Colon (tissue), 2 donors: ENCODE measurements around the gene NPB.

Experiments
- FAIRE-seq: peaks from 2 replicates; lab custom pipeline; 2012; peaks lifted over from hg19 to GRCh38; lab: Jason Lieb, UNC
- donor health status: control.
- donor health status: control.

NPB gene

DNA sequence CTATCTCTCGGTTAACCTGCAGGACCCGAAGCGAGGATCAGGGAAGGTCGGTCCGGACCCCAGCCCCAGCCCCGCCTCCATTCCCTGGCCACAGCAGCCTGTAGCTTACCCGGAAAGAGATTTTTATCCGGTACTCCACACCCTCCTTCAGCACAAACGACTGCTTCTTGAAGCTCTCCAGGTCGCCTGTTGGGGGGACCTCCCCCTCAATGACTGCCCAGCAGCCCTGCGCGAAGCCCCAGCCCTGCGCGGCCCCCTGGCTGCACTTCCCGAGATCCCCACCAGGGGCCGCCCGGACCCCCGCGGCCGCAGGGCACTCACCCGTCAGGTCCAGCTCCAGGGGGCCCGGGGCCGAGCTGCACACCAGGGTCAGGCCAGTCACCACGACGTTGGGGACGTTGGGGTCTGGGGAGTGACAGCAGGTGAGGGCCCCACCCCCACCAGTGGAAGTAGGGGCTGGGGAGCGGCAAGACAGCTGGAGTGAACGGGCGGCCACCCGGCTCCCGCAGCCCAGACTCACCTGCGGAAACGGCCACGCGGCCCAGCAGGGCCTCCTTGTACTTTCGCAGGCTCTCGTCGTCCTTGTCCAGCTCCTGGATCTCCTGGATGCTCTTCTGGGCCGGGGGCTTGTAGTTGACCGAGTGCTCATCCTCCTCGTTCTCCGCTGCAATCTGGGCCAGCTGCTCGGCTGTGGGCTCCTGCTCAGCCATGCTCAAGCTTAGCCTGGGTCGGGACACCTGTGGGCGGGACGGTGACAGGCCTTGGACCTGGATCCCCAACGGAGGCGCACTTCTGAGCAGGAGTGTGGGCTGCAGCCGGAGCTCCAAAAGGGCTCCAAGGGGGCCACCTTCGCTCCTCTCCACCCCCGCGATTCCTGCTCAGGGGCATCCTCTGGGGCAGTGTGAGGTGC, 32.6 kb upstream of the NPB start:
- no peak for FAIRE-seq

DNA sequence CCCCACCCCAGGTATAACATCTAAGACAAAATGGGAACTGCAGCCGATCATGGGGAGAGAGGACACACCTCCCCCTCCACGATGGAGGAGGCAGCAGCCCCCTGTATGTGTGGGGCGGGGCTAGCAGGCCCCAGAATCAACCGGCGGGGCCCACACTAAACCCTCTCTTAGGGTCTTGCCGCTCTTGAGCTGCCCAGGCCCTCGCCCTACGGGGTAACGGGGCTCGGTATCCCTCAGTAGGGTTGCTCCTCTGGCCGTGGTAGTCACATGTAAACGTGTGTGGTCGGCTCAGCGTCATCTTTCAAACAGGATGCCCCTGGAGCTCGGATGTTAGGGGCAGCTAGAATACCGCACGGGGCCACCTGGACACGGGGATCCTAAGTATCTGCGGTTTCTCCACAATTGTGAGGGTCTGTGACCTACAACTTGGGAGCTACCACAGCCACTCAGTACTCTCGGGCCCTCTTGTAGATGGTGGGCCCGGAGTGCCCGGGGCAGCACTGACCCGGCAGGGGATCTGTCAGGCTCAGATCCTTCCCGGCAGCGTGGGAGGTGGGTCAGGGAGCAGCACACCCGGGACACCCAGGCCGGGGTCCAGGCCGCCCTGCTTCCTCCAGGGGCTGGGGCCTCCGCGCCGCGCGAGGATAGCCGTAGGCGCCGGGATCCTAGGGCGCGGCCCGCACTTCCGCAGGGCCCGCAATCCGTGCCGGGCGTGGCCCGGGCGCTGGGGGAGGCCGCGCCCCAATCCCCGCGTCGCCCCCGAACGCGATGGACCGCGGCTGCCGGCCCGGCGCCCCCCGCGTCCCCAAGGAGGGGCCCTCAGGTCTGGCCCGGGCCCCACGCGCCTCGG, 31.7 kb upstream of the NPB start:
- no peak for FAIRE-seq

DNA sequence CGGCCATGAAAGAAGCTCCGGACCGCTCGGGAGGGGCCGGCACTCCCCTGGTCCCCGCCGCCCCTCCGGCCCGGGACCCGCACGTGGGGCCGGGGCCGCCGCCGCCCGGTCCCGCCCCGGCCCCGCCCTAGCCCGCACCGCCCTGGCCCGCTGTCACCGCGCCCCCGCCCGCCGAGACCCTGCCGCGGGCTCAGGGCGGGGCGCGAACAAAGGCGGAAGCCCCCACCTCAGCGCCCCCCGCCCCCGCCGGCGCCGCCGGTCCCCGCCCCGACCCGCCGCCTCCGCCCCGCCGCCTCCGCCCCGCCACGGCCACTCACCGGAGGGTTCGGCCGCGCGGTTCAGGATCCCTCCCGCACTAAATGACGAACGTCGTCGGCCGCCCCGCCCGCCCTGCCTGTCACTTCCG, 31.1 kb upstream of the NPB start, which contains the start of gene ARHGDIA:
ARHGDIA (minus strand) TSS at position 357 of the 406 bp plus-strand sequence. CDS start 1,407 bp downstream, outside the sequence.
- FAIRE-seq: no peak

DNA sequence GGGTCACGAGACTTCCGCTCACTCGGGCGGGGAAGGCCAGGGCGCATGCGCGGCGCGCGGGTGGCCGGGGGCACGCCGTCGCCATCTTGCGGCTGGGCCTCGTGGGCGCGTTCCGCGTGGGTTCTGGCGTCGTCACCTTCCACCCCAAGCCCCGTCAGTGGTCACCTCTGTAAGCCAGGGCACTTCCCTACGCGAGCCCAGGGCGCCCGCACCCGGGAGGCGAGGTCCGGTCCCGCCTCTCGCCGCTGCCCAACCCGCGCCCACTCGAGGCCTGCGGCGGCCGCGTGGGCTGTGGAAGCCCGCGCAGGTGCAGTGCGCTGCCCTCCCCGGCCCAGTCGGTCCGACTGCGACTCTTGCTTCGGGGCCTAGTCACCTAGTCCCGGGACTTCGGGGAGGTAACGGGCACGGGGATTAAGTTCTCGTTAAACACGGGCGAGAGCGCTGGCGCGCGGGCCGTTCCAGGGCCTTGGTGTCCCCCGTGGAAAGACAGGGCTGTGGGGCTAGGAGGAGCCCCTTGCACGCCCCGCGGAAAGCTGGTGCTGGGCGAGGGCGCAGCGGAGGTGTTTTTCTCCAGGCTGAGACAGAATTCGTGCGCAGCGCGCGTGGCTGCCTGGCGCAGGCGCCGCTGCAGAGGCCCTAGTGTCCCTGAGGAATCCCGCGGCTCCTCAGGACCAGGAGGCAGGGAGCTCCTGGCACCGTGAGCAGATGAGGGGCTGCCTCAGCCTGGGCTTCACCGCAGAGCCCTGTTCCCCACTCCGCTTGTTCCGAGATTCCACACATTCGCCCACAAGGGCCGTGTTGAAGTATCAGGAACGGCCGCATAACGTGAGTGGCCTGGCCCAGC, 30.4 kb upstream of the NPB start:
- no peak for FAIRE-seq

DNA sequence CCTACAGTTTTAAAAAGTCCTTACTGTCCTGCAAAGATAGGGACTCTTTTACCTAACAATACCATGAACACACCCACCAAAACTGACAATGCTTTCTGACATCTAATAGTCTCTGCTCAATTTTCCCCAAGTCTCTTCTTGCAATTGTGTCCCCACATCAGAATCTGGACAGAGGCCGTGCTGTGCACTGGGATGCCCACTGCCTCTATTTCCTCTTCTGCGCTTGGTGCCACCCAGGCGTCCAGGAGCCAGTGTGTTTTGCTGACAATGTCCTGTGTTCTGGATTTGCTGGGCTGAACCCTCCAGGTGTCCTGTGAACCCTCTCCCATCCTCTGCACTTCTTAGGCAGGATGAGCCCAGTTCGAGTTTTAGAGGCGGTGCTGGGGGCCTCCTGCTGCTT, 24.5 kb upstream of the NPB start:
- no peak for FAIRE-seq

DNA sequence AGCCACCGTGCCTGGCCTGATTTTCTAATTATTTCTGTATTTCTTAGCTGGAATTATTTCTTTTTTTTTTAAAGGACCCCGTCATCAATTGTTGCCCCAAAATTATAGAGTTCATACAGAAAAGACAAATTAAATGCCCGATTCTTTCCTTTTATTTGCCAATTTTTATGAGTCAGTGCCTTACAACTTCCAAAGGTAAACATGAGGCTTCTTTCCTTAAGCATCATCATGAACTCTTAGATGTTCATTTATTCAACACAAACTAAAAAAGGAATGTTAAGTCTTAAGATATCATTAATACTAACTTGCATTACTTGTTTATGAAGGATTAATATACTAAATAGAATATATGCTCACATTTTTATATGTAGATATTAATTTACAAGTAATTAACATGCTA, 23.7 kb upstream of the NPB start:
- no peak for FAIRE-seq

DNA sequence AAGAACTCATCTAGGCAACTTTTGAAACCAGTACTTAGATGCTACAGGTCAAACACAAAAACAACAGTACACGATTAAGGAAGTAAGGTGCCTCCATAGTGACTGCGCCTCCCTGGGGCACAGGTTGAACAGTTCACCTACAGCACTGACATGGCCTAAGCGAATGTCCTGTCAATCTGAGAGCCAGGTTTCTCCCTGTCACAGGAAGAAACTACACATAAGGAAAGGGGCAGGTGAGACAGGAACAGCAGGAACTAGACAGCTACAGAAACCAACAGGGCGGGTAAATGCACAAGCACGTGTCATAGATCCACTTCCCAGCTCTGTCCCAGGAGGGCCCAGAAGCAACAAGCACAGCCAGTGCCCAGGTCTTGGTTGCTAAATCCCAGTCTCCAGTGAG, 22.9 kb upstream of the NPB start:
- FAIRE-seq: no peak

DNA sequence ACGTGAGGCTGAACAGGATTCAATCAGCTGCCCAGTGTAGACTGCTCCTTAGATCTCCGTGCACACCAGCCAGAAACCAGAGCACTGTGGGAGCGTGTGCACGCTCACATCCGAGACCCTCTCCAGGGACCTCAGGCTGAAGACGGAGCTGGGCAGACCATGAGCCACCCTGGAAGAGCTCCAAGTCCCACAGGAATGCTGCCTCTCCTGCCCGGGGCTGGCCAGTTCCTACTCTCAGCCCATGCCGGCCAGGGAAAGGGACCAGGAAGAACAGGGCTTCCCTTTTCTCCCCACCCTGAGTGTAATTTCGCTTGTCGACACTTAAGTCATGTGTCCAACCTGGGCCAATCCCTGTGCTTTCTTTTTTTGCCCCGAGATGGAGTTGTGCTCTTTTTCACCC, 17.5 kb upstream of the NPB start:
- no peak for FAIRE-seq

DNA sequence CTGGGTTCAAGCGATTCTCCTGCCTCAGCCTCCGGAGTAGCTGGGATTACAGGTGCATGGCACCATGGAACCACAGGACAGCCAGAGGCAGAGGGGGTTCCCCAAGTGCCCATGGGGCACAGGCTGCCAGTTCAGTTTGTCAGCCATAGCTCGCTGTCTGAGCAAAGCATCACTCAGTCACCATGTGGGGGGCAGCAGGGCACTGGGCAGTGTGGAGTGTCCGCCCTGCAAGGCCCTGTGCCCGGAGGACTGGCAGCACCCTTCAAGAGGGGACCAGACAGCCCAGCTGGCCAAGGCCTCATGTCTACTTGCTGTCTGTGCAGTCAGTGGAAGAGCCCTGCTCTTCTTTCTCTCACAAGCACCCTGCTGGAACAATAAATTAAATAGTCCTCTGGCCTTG, 17.1 kb upstream of the NPB start:
- no peak for FAIRE-seq

DNA sequence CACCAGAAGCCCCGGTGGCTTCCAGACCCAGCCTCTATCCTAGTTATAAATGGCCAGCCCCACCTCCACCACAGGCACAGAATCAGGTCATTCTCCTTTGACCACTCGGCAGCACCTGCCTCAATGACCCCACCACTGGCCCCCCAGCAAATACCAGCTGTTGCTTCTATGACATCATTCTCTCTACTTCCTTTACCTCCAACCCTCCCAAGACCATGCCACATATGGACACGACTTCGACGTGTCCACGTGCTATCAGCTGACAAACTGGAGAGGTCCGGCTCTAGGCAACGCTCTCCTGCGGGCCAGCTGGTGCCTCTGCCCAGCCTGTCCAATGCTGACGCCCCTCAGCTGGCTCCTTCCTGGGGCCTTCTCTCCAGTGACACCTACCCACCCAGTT, 16.6 kb upstream of the NPB start:
- no peak for FAIRE-seq

DNA sequence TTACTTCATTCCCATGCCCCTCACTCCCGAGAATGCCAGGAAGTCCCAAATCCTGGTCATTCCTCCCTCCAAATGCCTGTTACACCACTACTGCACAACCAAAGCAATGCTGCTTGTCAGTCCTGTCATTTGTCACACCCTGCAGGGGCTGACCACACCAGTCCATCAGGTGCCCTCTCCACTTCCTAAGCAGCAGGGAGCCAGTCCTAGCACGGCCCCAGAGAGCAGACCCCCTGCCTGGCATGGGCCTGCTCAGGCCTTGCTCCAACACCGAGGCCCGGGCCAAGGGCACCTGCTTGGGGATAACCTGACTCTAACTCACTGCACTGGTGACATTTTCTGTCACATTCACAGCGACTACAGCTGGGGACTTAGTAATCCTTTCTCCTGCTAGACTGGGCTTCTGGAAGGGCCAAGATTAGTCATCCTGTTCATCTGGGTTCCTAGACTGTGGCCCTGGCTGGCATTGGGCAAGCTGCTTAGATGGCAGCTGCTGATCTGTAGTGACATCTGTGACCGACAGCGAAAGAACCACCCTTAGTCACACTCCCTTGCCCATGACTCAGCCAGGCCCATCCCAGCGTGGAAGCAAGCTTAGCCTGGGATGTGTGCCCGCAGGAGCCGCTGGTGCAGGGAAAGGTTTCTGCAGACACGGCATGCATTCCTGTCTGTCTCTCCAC, 16.0 kb upstream of the NPB start:
- FAIRE-seq: no peak

DNA sequence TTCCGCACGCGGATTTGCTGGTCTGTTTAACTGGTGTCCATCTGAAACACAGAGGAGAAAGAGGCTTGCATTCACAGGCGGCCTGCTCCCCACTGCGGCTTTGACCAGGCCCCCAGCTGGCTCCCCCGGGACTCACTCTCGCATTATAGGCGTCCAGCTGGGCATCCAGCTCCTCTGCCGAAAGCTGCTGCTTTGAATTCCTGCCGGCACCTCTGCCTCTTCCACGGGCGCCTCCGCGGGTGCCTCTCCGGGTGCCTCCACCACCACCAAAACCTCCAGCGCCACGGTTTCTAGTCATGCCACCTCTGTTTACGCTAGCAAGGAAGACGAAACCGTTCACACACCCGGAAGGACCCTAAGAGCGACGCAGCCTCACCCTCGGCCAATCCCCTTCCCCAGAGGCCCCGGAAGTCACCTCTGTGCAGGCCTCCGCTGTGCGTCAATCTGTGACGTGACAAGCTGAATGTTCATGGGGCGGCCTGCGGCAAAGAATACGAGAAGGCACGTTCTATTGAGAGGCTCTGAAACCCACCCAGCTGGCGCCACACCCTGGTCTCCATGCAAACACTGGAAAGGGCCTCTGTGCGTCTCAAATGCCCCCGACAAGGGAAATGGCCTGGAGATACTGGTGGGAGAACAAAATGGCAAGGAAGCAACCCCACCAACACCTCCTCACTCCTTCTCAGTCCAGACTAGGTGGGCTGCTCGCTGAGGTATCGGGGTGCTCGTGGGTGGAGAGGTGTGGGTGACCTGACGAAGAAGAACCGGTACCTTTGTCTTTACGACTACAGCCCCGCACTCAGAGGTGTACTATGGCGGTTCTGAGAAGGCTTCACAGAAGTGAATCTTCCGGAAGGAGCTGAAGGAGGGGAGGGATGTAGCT, 13.7 kb upstream of the NPB start:
- no peak for FAIRE-seq

DNA sequence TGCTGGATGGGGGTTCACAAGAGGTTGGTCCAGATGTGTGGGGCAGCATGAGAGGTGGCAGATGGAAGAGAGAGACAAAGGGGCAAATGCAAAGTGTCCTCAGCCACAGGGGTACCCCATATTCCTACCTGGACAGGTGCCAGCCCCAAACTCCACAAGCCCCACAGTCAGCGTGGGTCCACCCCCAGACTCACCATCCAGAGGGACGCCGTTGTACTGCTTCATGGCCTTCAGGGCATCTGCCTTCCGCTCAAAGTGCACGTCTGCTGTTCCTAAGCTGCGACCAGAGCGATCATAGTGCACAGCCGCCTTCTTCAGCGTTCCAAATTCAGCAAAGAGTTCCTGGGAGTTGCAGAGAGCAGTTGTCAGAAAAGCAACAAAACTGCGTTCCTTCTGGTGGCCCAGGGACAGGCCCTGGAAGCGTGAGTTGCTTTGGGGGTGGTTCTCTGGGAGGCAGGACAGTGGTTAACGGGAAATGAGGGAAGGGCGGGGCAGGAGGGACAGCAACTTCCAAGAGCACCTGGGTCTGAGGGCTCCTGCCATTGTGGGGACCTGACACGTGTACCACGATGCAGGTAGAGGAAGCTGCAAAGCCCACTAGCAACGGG, 12.9 kb upstream of the NPB start:
- no peak for FAIRE-seq

DNA sequence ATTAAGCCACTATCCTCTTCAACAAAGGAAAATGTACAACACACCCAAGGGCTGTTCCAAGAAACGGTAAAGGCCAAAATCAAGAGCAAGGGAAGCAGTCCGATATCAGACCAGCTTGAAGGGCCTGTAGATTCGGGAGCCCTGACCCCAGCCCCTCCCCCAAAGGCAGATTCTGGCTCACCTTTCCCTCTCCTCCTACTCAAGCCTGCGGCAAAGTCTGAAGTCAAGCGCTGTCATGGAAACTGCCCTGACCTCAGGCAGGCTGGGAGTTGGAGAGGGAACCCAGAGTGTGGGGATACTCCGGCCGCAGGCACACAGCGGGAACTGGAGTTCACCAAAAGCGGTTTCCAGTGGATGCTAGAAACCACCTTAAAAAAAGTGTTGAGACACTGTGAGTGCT, 12.4 kb upstream of the NPB start:
- no peak for FAIRE-seq

DNA sequence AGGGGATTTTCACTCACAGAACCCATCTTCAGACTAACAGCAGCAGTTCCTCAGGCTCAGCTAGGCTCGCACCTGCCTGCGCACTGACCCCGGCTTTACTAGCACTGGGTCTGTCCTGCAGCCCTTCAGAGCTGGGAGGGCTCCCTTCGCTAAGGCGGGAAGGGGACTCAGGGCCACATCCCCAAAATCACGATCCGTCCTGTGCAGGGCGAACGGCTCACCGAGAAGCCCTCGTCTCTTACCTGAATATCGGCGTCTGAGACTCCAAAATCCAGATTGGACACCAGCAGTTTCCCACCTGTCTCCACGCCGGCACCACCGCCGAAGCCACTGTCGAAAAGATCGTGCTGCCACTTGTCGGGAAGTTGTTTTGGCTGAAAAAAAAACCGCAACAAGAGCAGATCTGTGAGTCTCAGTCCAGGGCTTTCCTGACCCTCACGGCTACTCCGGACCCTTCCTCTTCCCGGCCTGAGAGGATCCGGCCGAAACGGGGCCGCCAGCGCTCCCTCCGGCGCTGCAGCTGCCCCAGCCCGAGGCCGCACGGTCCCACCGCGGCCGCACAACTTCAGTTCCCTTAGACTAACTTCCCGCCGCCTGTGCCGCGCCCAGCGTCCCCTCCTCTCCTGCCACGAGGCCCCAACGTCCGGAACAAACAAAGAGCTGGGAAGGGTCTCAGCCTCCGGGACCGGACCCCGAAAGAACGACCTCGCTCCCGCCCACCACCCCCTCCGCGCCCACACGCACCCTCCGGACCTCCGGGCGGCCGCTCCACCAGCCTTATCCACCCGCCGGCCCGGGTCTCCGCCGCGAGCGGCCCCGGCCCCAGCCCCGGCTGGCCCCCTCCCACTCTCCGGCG, 11.4 kb upstream of the NPB start:
- no peak for FAIRE-seq

DNA sequence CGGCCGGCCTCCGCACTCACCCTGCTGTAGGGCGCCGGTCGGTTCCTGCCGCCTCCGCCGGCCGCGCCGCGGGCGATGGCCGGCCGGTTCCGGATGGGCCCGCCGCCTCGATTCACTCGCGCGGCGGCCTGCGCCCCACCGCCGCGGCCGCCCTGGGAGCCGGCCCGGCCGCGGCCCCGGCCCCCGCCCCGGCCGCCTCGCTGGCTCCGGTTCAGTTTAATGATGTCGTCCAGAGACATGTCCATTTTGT, 10.8 kb upstream of the NPB start:
- FAIRE-seq: no peak

DNA sequence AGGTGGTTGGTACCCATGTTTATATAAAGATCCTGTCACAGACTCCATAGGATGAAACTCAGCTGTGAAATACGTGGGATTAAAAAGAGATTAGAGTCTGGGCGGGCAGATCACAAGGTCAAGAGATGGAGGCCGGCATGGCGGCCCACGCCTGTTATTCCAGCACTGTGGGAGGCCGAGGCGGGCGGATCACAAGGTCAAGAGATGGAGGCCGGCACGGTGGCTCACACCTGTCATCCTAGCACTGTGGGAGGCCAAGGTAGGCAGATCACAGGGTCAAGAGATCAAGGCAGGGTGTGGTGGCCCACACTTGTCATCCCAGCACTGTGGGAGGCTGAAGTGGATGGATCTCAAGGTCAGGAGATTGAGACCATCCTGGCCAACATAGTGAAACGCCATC, 6.6 kb upstream of the NPB start:
- FAIRE-seq: no peak

DNA sequence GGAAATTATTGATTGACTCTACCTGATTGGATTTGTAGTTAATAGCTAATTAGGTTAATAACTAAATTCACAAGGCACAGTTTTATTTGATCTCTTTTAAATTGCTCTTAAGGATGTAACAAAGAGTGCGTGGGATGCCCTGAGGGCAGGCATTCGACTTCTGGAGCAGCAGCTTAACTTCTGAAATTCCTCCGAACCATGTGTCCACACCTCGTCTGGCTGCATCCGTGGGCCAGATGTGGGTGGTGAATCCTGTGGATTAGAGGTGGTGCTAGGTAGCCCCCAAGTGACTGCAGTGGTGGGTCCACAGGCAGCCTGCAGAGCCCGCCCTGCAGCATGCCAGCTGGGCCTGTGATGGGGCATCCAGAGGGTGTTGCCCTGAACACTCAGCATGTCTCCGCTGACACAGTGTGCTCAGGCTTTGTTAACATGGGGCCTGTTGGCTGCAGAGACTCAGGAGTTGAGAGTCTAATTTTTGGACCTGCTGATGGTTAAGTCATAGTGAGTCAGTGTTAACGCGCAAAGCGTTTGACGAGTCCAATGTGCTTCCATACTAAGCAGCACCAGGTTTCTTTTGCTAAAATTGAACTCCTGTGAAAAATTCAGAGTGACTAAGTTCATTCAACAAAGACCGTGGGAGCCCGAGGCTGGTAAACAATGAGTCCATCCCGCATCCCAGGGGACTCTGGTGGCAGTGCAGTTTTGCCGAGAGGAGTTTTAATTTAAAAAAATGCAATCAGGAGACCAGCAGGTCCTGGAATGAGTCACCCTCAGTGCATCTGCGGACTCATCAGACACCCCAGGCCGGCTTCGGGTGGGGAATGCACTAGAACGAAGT, 3.8 kb upstream of the NPB start:
- FAIRE-seq: no peak

DNA sequence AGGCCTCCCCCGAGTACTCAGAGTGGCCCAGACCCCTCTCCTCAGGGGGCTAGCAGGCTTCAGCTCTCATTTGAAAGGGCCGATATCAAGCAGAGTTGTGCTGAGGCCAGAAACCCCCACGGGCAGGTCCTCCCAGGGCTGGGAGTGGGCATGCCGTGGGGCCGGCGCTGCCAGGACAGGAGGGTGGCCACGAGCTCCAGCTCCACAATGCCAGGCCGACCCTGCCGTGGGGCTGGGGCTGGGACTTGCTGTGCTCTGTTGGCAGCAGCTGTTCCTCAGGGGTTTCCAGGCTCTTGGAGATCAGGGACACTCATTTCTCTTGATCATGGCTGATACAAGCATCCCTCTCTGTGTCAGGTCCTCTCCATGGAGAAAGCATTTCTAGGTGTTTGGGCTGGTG, 3.2 kb upstream of the NPB start:
- FAIRE-seq: no peak
